ENCODE measurements around the gene TANK. TPM values are rescaled to one million over a fixed set of nuclear protein-coding genes. Genes with fewer than 3 reads are reported as not detected.

The TANK gene
- total RNA-seq, 1 experiment from 2014 or later, result 24.5 TPM

- TF ChIP-seq CDX4 (CRISPR knock-in tag; IDR thresholded peaks at IDR 0.05; ENCODE audit: borderline replicate concordance) (no peak), JAZF1 (CRISPR knock-in tag; IDR thresholded peaks at IDR 0.05) (no peak)
- TF ChIP-seq, protein P1, sequence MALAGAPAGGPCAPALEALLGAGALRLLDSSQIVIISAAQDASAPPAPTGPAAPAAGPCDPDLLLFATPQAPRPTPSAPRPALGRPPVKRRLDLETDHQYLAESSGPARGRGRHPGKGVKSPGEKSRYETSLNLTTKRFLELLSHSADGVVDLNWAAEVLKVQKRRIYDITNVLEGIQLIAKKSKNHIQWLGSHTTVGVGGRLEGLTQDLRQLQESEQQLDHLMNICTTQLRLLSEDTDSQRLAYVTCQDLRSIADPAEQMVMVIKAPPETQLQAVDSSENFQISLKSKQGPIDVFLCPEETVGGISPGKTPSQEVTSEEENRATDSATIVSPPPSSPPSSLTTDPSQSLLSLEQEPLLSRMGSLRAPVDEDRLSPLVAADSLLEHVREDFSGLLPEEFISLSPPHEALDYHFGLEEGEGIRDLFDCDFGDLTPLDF (CRISPR knock-in tag; IDR thresholded peaks at IDR 0.05), result no peak
Measured at GRCh38 chr2:161208527-161209139, 48.4 kb downstream of the TANK start (continued).

GRCh38 chr2:161209902-161210301, 49.7 kb downstream of the TANK start:
- H3K27ac Mint-ChIP-seq, result no peak overlapping the region
- ChIA-PET CTCF (interaction anchor here (1.3 kb wide), 1 partner anchor 14 kb away, joined by 5 read pairs; no protein-coding TSS in a partner anchor), POLR2A (no interaction called here)
- H3K36me3 Mint-ChIP-seq, result peaks cover 24% of the 10 kb centered on the region
- no peak for TF ChIP-seq E2F5 (CRISPR knock-in tag; IDR thresholded peaks at IDR 0.05)
- TF ChIP-seq ZNF396 (CRISPR knock-in tag; IDR thresholded peaks at IDR 0.05; ENCODE audit: borderline replicate concordance), result no peak
- no peak for TF ChIP-seq FOXJ3 (CRISPR knock-in tag; IDR thresholded peaks at IDR 0.05; ENCODE audit: borderline replicate concordance)
- TF ChIP-seq JUN (CRISPR knock-in tag; IDR thresholded peaks at IDR 0.05), result no peak
- no peak for TF ChIP-seq NFATC4 (CRISPR knock-in tag; IDR thresholded peaks at IDR 0.05)
- TF ChIP-seq ZSCAN18 (CRISPR knock-in tag; IDR thresholded peaks at IDR 0.05), result no peak
- no peak for TF ChIP-seq RORB (CRISPR knock-in tag; IDR thresholded peaks at IDR 0.05)
- no peak for TF ChIP-seq ZBTB21 (CRISPR knock-in tag; IDR thresholded peaks at IDR 0.05; ENCODE audit: borderline replicate concordance)
- TF ChIP-seq, protein P2, sequence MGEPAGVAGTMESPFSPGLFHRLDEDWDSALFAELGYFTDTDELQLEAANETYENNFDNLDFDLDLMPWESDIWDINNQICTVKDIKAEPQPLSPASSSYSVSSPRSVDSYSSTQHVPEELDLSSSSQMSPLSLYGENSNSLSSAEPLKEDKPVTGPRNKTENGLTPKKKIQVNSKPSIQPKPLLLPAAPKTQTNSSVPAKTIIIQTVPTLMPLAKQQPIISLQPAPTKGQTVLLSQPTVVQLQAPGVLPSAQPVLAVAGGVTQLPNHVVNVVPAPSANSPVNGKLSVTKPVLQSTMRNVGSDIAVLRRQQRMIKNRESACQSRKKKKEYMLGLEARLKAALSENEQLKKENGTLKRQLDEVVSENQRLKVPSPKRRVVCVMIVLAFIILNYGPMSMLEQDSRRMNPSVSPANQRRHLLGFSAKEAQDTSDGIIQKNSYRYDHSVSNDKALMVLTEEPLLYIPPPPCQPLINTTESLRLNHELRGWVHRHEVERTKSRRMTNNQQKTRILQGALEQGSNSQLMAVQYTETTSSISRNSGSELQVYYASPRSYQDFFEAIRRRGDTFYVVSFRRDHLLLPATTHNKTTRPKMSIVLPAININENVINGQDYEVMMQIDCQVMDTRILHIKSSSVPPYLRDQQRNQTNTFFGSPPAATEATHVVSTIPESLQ (CRISPR knock-in tag; IDR thresholded peaks at IDR 0.05), result no peak
- no peak for TF ChIP-seq ERG (CRISPR knock-in tag; IDR thresholded peaks at IDR 0.05)
- no peak for TF ChIP-seq GTF2I (CRISPR knock-in tag; conservative IDR thresholded peaks at IDR 0.05)
- no peak for TF ChIP-seq RELA (CRISPR knock-in tag; IDR thresholded peaks at IDR 0.05; ENCODE audit: borderline replicate concordance)
- TF ChIP-seq ATF1 (CRISPR knock-in tag; IDR thresholded peaks at IDR 0.05), result no peak
- peaks cover 11% of the 10 kb centered on the region for H3K9me3 Mint-ChIP-seq
- no peak overlapping the region for H3K4me3 Mint-ChIP-seq
- peaks cover 3% of the 10 kb centered on the region; the same call in 1 of the 2 replicates for H3K4me1 Mint-ChIP-seq
- DNase-seq (ENCODE audit: low spot score) (no peak), ATAC-seq (no peak)
- H3K27me3 Mint-ChIP-seq (ENCODE audit: low read depth), result no peaks in the 10 kb centered on the region

Measured in WTC11 (cell line).